Measurements from ENCODE around the gene CERS3. TPM values are rescaled to one million over a fixed set of nuclear protein-coding genes. Genes with fewer than 3 reads are reported as not detected.
A peak's percentile ranks its signal among the peaks of the same experiment; 100 is the strongest.

Gene CERS3
- total and polyA plus RNA-seq, 3 donors from 2014 or later: 13.4 to 48.6 (median 17.8) TPM

DNA sequence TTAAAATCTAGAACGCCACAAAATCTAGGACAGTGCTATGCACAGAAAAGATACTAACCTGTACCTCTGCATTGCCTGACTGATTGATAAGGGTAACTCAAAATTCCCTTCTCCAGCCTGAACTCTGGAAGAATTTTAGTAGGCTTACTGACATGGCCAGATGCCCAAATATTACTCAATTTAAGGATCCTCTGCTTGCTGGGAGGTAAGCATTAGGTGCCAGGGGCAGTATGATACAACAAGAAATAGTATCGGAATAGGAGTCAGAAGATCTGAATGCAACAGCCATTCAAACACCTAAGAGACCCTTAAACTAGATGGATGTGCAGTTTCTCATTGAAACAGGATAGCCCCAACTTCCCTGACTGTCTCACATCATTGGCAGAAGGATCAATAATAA lies 45.4 kb downstream of the CERS3 start:
- no peak for DNase-seq
- Histone ChIP-seq H3K36me3 (ENCODE audit: low read depth, missing control alignments) (no peaks in the 10 kb centered on the region), H3K27ac (no peak overlapping the region), H3K4me3 (no peak overlapping the region), H3K4me1 (no peaks in the 10 kb centered on the region), H3K27me3 (no peaks in the 10 kb centered on the region), H3K9me3 (no peaks in the 10 kb centered on the region)
- WGBS, 2 donors: 81 to 88% methylated on average over 2 of the region's 2 CpGs
- intact Hi-C loops (cut with DNase I; ENCODE audit: low total_unique reads): no loop called here
- TF ChIP-seq POLR2A (IDR thresholded peaks at IDR 0.05): no peak
- TF ChIP-seq, protein P1, sequence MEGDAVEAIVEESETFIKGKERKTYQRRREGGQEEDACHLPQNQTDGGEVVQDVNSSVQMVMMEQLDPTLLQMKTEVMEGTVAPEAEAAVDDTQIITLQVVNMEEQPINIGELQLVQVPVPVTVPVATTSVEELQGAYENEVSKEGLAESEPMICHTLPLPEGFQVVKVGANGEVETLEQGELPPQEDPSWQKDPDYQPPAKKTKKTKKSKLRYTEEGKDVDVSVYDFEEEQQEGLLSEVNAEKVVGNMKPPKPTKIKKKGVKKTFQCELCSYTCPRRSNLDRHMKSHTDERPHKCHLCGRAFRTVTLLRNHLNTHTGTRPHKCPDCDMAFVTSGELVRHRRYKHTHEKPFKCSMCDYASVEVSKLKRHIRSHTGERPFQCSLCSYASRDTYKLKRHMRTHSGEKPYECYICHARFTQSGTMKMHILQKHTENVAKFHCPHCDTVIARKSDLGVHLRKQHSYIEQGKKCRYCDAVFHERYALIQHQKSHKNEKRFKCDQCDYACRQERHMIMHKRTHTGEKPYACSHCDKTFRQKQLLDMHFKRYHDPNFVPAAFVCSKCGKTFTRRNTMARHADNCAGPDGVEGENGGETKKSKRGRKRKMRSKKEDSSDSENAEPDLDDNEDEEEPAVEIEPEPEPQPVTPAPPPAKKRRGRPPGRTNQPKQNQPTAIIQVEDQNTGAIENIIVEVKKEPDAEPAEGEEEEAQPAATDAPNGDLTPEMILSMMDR (IDR thresholded peaks at IDR 0.05): no peak

DNA sequence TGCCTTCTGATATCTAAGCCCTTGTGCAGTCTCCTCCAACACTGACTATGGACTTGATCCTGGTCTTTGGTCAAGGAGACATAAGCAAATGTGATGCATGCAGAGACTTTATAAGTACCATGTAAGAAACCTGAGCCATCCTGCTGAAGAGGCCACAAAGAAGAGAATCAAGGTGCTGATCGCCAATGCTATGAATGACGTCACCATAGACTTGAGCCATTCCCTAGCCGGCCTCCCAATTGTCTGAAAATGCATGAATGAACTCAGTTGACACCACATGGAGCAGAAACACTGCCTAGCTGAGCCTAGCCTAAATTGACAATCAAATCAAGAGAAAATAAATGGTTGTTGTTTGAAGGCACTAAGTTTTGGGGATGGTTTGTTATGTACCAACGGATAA lies 51.9 kb downstream of the CERS3 start:
- WGBS, 2 donors: 77 to 92% methylated on average over 4 of the region's 4 CpGs
- DNase-seq: no peak
- TF ChIP-seq, protein P1 (IDR thresholded peaks at IDR 0.05): no peak
- no peak for TF ChIP-seq POLR2A (IDR thresholded peaks at IDR 0.05)
- intact Hi-C loops (cut with DNase I; ENCODE audit: low total_unique reads): no loop called here
- H3K27me3 ChIP-seq: no peaks in the 10 kb centered on the region
- H3K9me3 ChIP-seq: no peaks in the 10 kb centered on the region
- H3K4me3 ChIP-seq: no peak overlapping the region
- no peak overlapping the region for H3K27ac ChIP-seq
- H3K4me1 ChIP-seq: no peaks in the 10 kb centered on the region
- H3K36me3 ChIP-seq (ENCODE audit: low read depth, missing control alignments): no peaks in the 10 kb centered on the region

DNA sequence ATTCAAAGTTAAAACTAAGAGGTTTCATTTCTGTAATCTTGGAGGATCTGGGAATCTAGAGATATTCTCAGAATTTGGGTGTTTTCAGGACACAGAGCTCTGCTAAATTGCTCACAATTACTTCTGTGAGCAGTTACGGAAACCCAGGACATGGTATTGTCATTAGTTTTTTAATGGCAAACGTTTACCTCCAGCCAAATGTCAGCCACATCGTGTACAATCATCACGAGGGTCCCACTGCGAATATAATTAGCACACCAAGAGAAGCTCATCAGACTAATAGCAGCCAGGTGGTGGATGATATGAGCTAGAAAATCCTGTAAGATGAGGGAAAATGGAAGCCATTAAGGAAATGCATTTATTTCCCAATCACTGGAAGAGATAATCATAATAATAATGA lies 56.0 kb downstream of the CERS3 start:
- TF ChIP-seq POLR2A (IDR thresholded peaks at IDR 0.05): no peak
- TF ChIP-seq, protein P1 (IDR thresholded peaks at IDR 0.05): no peak
- no peak for DNase-seq
- 73 to 87% methylated on average over 5 of the region's 5 CpGs for WGBS, 2 donors
- Histone ChIP-seq H3K4me3 (no peak overlapping the region), H3K27me3 (no peaks in the 10 kb centered on the region), H3K4me1 (no peaks in the 10 kb centered on the region), H3K27ac (no peak overlapping the region), H3K9me3 (no peaks in the 10 kb centered on the region), H3K36me3 (ENCODE audit: low read depth, missing control alignments) (no peaks in the 10 kb centered on the region)
- intact Hi-C loops (cut with DNase I; ENCODE audit: low total_unique reads): no loop called here

DNA sequence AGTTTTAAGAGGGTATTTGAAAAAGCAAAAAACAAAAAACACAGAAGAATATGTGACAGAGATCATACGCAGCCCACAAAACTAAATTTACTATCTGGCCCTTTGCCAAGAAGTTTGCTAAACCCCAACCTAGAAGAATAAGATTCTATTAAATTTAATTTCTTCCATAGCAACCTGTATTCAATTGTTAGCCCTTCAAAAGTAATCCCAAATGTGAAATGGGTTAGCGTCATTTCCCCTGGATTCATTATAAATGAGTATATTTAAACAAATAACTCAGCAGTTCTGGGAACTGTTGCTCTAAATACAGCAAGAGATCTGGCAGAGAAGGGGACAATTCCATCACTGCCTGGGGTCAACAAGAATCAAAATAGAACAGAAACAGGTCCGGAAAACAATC lies 56.8 kb downstream of the CERS3 start:
- Histone ChIP-seq H3K4me1 (no peaks in the 10 kb centered on the region), H3K36me3 (ENCODE audit: low read depth, missing control alignments) (no peaks in the 10 kb centered on the region), H3K27me3 (no peaks in the 10 kb centered on the region), H3K27ac (no peak overlapping the region), H3K9me3 (no peaks in the 10 kb centered on the region), H3K4me3 (no peak overlapping the region)
- TF ChIP-seq POLR2A (IDR thresholded peaks at IDR 0.05): no peak
- TF ChIP-seq, protein P1 (IDR thresholded peaks at IDR 0.05): no peak
- WGBS, 2 donors: 80 to 81% methylated on average over 3 of the region's 3 CpGs
- DNase-seq: no peak
- intact Hi-C loops (cut with DNase I; ENCODE audit: low total_unique reads): no loop called here

DNA sequence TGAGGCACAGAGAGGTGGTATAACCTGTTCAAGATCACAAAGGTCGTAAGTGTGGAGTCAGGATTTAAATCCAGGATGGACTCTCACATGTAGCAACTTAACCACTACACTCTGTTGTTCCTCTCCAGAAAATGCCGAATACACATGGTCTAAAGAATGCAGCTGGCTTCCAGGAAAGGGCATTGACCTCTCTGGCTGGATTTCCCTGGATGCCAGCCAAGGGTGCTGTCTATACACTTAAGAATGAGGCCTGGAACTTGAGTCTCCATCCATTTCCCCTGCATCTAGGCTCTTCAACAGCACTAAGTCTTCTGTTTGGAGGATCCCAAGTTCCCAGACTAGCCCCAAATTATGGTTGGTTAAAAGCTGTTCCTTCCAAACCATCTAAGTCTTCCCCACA lies 60.5 kb downstream of the CERS3 start:
- TF ChIP-seq, protein P1 (IDR thresholded peaks at IDR 0.05): no peak
- no peak for TF ChIP-seq POLR2A (IDR thresholded peaks at IDR 0.05)
- no peaks in the 10 kb centered on the region for H3K36me3 ChIP-seq (ENCODE audit: low read depth, missing control alignments)
- DNase-seq: peak; percentile 53
- H3K9me3 ChIP-seq: no peaks in the 10 kb centered on the region
- 50 to 65% methylated on average over 2 of the region's 2 CpGs for WGBS, 2 donors
- no peaks in the 10 kb centered on the region for H3K4me1 ChIP-seq
- H3K27me3 ChIP-seq: no peaks in the 10 kb centered on the region
- no peak overlapping the region for H3K4me3 ChIP-seq
- intact Hi-C loops (cut with DNase I; ENCODE audit: low total_unique reads): no loop called here
- no peak overlapping the region for H3K27ac ChIP-seq
